GM18502 (cell line): ENCODE measurements around the gene GFOD1.

Experiments
- ATAC-seq: cut with Tn5 transposase; IDR thresholded peaks from one replicate; pipeline ENCODE4 v1.9.1; 2021; ENCODE audit warnings: mild to moderate bottlenecking; ENCODE audit not compliant: unreplicated experiment, poor library complexity

GFOD1 gene

GRCh38 chr6:13367396-13367795, 120.0 kb downstream of the GFOD1 start:
- no peak for ATAC-seq

GRCh38 chr6:13365320-13365719, 122.1 kb downstream of the GFOD1 start:
- ATAC-seq: no peak

DNA sequence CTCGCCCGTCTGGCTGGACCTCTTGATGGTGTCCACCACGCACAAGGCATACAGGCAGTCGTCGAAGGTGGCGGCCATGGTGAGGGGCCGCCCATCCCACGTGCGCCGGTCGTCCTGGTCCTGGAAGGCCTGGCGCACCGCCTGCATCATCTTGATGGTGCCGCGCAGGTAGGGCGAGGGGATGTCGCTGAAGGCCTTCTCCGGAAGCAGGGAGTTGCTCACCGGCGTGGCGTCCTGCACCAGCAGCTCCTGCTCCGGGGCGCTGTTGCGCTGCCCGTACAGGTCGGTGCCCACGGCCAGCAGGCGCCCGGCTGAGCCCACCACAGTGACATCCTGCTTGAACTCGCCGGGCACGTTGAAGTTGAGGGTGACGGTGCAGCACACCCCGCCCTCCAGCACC, 122.6 kb downstream of the GFOD1 start:
- ATAC-seq: no peak

DNA sequence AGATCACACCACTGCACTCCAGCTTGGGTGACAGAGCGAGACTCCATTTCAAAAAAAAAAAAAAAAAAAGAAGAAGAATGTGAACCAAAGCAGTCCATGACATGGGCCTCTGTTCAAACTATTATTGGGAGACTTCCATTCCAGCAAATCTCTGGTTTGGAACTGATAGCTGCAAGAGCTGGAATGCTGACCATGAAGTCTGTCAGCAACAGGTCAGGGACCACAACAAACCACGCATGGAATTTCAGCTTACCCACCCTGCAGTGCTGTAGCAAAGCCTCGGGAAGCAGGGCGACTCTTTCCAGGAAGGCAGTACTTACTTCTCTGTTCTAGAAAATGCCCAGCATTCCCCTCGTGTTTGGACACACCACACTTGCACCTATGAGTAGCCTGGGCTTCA, 125.0 kb downstream of the GFOD1 start:
- ATAC-seq: no peak

DNA sequence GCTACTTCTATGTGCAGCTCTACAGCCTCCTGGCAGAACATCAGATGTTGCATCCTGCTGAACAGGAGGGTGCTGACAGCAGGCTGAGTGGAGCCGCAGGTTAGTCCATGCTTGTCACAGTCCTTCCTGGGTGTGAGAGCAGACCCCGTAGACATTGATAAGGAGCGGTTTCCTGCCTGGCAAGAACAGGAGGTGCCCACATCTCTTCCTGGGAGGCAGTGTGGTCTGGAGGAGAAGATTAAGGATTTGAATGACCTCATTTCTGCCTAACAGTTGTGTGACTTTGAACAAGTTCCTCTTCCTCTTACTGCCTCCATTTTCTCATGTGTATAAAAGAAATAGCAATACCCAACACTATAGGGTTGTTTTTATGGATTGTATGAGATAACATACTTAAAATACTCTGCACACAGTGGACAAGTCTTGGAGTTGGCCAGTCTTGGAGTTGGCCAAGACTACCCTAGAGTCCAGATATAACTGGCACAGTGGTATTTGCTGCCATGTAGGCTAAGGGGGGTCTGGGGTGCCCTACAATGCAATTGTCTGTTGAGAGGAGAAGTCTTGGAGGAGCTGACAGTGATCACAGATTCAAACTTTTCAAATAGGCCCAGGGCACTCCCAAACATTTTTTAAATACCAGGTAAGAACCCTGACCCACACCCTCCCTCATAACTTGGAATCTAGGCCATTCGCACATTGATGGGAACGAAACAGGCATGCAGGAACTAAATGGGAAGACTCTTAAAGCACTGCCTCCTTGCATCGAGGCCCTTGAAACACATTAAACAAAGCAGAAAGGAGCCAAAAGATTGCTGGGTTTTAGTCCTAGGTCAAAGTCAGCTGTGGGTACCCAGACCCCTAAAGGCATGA, 126.5 kb downstream of the GFOD1 start:
- ATAC-seq: no peak

GRCh38 chr6:13359287-13359686, 128.1 kb downstream of the GFOD1 start:
- ATAC-seq: no peak

DNA sequence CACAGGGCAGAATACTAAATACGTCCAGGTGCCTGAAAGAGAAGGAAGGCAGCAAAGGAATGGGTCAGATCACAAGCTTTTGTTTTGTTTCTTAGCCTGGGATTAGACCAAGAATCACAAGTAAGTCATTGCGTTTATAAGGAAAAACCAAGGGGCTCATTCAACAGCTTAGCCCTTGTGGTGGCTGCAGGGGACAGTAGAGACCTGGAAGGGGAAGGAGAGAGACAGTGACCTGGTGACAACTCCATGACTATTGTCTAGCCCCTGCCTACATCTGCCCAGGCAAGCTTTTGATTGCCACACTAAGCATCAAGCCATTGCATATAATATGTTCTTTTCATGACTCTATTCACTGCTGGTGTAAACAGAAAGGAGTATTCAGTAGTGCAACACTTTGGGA, 128.9 kb downstream of the GFOD1 start:
- no peak for ATAC-seq

GRCh38 chr6:13357551-13358075, 129.8 kb downstream of the GFOD1 start:
- ATAC-seq: no peak

- ATAC-seq: peak; percentile 80
Observed at GRCh38 chr6:13355999-13356785, 131.2 kb downstream of the GFOD1 start.

GRCh38 chr6:13355043-13355945, 132.1 kb downstream of the GFOD1 start:
- peak; percentile 64 for ATAC-seq

GRCh38 chr6:13354331-13355042, 132.9 kb downstream of the GFOD1 start:
- no peak for ATAC-seq

GRCh38 chr6:13352165-13352564, 135.2 kb downstream of the GFOD1 start:
- no peak for ATAC-seq

DNA sequence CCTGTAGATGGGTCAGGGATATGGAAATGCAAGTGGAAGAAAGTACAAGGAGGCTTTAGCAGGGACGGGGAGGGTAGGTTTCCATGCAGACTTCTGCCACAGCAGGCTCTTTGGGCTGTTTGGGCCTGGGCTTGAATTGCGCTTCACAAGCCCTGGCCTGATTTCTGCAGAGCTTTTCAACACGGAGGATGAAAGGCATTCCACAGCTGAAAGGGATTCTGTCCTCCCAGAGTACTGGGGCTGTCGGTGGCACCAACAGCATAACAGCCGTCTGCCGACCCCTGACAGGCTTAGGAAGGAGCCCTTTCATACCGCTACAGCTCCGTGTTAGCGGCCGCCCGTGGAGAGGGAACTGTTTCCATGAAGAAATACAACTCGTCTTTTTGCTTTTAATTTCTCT, 136.1 kb downstream of the GFOD1 start:
- ATAC-seq: no peak

DNA sequence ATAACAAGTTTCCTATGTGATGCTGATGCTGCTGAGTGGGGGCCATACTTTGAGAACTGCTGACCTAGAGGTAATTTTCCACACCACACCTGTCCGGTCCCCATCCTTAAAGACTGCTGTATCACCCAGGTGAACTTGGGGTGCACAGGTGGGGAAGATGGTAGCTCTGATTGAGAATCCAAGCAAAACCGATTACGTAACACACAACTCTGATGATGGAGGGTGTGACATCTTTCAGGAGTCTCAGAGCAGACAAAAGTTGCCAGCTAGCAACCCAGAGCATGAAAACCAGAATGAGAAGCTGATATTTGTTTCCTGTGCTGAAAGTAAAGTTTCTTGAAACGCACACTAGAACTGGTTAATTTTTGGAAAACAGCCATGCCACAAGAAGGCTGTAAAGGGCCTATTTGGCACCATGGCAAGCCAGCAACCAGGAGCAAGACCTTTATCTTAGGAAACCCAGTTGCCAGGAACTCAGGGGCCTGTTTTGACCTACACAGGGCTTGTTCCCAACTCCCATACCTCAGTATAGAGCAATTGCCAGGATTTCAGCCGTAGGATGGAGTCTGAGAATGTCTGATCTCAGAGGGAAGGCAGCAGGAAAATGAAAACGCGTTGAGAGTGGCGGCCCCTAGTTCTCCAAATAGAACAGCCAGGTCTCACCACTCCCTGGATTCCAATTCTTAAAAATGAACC, 137.4 kb downstream of the GFOD1 start:
- no peak for ATAC-seq

DNA sequence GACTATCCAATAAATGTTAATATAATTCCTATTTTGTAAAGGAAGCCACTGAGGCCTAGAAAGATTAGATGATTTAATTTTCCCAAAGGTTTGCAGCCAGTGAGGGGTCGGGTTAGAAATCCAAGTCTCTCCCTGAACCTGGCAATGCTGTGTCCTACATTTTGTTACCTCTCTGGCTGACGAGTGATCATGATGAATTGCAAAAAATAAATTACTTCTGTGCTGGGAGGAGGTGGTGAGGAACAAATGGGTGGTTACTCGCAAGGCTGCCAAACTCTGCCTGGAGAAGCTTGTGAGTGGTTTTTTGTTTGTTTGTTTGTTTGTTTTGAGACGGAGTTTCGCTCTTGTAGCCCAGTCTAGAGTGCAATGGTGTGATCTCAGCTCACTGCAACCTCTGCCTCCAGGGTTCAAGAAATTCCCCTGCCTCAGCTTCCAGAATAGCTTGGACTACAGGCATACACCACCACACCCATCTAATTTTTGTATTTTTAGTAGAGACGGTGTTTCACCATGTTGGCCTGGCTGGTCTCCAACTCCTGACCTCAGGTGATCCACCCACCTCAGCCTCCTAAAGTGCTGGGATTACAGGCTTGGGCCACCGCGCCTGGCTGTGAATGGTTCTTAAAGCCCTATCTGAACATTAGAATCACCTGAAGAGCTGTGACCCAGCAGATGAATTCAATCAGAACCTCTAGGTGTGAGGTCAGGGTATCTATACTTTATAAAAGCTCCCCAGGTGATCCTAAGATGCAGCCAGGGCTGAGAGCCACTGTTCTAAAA, 138.9 kb downstream of the GFOD1 start:
- ATAC-seq: no peak

DNA sequence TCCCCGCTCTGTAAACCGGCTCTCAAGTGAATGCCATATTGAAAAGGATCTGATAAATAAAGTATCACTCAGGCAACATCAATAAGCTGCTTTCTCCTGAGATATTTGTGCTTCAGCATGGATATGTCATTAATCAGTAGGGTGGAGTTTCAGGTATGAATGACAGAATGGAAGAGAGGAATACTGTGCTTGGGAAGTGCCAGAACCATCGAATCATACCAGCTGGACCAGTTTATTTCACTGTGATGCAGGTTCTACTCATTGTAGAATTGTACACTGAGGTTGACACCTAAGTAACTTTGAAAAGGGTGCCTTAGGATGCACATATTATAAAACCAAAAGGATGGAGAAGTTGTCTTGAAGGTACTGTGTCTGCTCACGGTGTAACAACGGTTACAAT, 141.2 kb downstream of the GFOD1 start:
- ATAC-seq: no peak

DNA sequence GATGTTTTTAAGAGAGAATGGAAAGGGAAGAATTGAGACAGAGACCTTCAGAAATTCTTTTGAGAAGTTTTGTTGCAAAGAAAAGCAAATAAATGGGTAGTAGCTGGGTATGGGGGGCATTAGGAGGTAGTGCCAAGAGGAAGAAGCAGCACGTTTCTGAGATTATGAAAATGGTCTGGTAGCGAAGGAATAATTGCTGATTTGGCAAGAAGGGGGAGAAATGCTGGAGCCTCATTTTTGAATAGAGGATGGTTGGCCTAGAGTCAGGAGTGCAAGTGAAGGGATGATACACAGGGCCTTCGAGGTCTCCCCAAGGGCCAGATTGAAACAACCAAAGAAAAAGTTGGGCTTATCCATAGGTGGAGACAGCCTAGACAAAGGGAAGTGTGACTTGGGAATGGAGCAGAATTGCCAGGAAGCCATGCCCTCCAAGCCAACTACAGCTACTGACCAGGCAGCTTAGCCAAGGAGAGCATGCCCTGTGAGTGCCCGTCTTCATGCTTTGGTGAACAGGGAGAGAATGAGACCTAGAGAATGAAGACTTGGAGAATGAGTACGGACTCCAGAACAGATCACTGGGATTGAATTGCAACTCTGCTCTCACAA, 144.9 kb downstream of the GFOD1 start:
- no peak for ATAC-seq
